B cell (primary cell): ENCODE results near the gene ASTL. TPM values are rescaled to one million over a fixed set of nuclear protein-coding genes. Genes with fewer than 3 reads are reported as not detected.
A peak's percentile ranks its signal among the peaks of the same experiment; 100 is the strongest.

Experiments
- ATAC-seq: fragments of 200-7000 bp; cut with Tn5 transposase; one replicate; pipeline ENCODE4 v1.10.0; 2021; ENCODE audit warnings: low read depth, mild to moderate bottlenecking, moderate number of reproducible peaks, moderate library complexity
- CTCF ChIA-PET: fragments of 350-600 bp; sonication (Branson Sonifier 250); formaldehyde crosslinking; loops from one replicate; lab custom pipeline; 2021; ENCODE audit warnings: antibody characterized with exemption, inconsistent platforms; lab: Charles Lee
- POLR2A ChIA-PET: fragments of 350-600 bp; sonication (Branson Sonifier 250); formaldehyde crosslinking; loops from one replicate; lab custom pipeline; 2021; ENCODE audit warnings: antibody characterized with exemption; lab: Charles Lee
- DNase-seq: peaks from one replicate; pipeline ENCODE4 v3.0.0; 2013
- H2AFZ ChIP-seq: 2 replicates; pipeline ENCODE4 v1.6.1; 2012; ENCODE audit warnings: mild to moderate bottlenecking, low read depth, low read length; ENCODE audit not compliant: insufficient read depth, poor library complexity, severe bottlenecking
- H3K27ac ChIP-seq, 2 donors: 1 replicate in 1 of 2; 2 replicates in 1 of 2; pipeline ENCODE4 v1.5.1; 2012 to 2013; ENCODE audit warnings: low read length in 2 of 2, mild to moderate bottlenecking in 2 of 2, moderate library complexity in 1 of 2
- H3K27me3 ChIP-seq, 4 experiments: fragments of 200-600 bp in 1 of 4; sonication (generic) in 1 of 4; replicated peaks in 1 of 4; 1 replicate in 2 of 4; 2 replicates in 2 of 4; pipeline versions ENCODE4 v1.6.1 to v1.7.0; 2013 to 2016; ENCODE audit warnings: low read length in 3 of 4, mild to moderate bottlenecking in 2 of 4, mixed read lengths in 1 of 4, moderate library complexity in 1 of 4; ENCODE audit not compliant: insufficient read depth in 4 of 4, control insufficient read depth in 3 of 4; ENCODE audit errors: control extremely low read depth in 1 of 4
- H3K36me3 ChIP-seq, 2 experiments: replicated peaks in 1 of 2; 1 replicate in 1 of 2; 2 replicates in 1 of 2; pipeline versions ENCODE4 v1.6.1 to v1.7.1; 2013; ENCODE audit warnings: low read length in 1 of 2; ENCODE audit not compliant: insufficient read depth in 2 of 2, control insufficient read depth in 1 of 2; ENCODE audit errors: control extremely low read depth in 1 of 2, extremely low read depth in 1 of 2
- H3K4me1 ChIP-seq, 2 donors: fragments of 200-600 bp in 1 of 2; sonication (generic) in 1 of 2; 1 replicate in 1 of 2; 2 replicates in 1 of 2; pipeline versions ENCODE4 v1.5.1 to v1.6.1; 2013 to 2017; ENCODE audit warnings: low read length in 2 of 2; ENCODE audit not compliant: control insufficient read depth in 2 of 2, insufficient read depth in 2 of 2
- H3K4me2 ChIP-seq: replicated peaks from 2 replicates; pipeline ENCODE3; 2012; ENCODE audit warnings: mild to moderate bottlenecking, low read depth, low read length; ENCODE audit not compliant: poor library complexity, severe bottlenecking
- H3K4me3 ChIP-seq, 5 experiments: fragments of 200-600 bp in 1 of 5; sonication (generic) in 1 of 5; 1 replicate in 3 of 5; 2 replicates in 2 of 5; pipeline versions ENCODE4 v1.5.1 to v1.7.0; 2011 to 2016; ENCODE audit warnings: low read length in 4 of 5, mild to moderate bottlenecking in 4 of 5, low read depth in 2 of 5, control low read depth in 1 of 5, moderate library complexity in 1 of 5; ENCODE audit not compliant: insufficient read depth in 1 of 5; ENCODE audit errors: control extremely low read depth in 1 of 5, extremely low read depth in 1 of 5
- H3K79me2 ChIP-seq: fragments of 200-600 bp; sonication (generic); one replicate; pipeline ENCODE4 v1.6.0; 2016; ENCODE audit warnings: low read length; ENCODE audit not compliant: control insufficient read depth, insufficient read depth
- H3K9ac ChIP-seq: fragments of 200-600 bp; sonication (generic); 2 replicates; pipeline ENCODE4 v1.6.1; 2017; ENCODE audit warnings: mild to moderate bottlenecking, low read length, moderate library complexity
- H3K9me3 ChIP-seq, 3 donors: one replicate each; pipeline versions ENCODE4 v1.6.1 to v1.7.1; 2013; ENCODE audit warnings: low read length in 2 of 3; ENCODE audit not compliant: control insufficient read depth in 2 of 3, insufficient read depth in 1 of 3; ENCODE audit errors: control extremely low read depth in 1 of 3
- H4K20me1 ChIP-seq: 2 replicates; pipeline ENCODE4 v1.6.0; 2012; ENCODE audit warnings: mild to moderate bottlenecking, low read length; ENCODE audit not compliant: insufficient read depth, control insufficient read depth, poor library complexity, severe bottlenecking
- H3K27ac Mint-ChIP-seq: one replicate; pipeline ENCODE4 v1.8.0; 2021; ENCODE audit warnings: mixed read lengths
- H3K27me3 Mint-ChIP-seq: one replicate; pipeline ENCODE4 v1.8.0; 2021; ENCODE audit warnings: mixed read lengths
- H3K4me1 Mint-ChIP-seq: one replicate; pipeline ENCODE4 v1.8.0; 2021; ENCODE audit warnings: mixed read lengths
- H3K4me3 Mint-ChIP-seq: one replicate; pipeline ENCODE4 v1.8.0; 2021; ENCODE audit warnings: mixed read lengths
- H3K9me3 Mint-ChIP-seq: one replicate; pipeline ENCODE4 v1.8.0; 2022; ENCODE audit warnings: mixed read lengths; ENCODE audit not compliant: insufficient read depth
- EZH2 ChIP-seq: IDR thresholded peaks from 2 replicates; pipeline ENCODE4 v1.6.1; 2012; ENCODE audit warnings: borderline replicate concordance, low read depth, mild to moderate bottlenecking, moderate library complexity, low read length; ENCODE audit not compliant: insufficient read depth, poor library complexity, severe bottlenecking
- WGBS: methylation state at CpG from one replicate; pipeline ENCODE4 v1.1.5; 2013; ENCODE audit warnings: missing lambda C conversion rate; ENCODE audit not compliant: insufficient coverage; 5-methylcytosine and 5-hydroxymethylcytosine counted together
- intact Hi-C: fragments of 100-400 bp; cut with micrococcal nuclease; formaldehyde crosslinking; loops from one replicate; pipeline ENCODE4 v1.10.0; 2022
- polyA plus RNA-seq: library from polyadenylated mRNA; depleted of rRNA; stranded (reverse); fragments of >200 nt; gene quantifications from 2 replicates; pipeline ENCODE4 v1.2.3, GENCODE V29; 2012
- total RNA-seq, 2 donors: library from RNA; stranded (reverse); fragments of 120-200 nt in 1 of 2; gene quantifications; 1 replicate in 1 of 2; 2 replicates in 1 of 2; pipeline versions ENCODE4 v1.2.3 to v1.2.4, GENCODE V29; 2013 to 2022
- TF ChIP-seq, protein P1 (sequence below): fragments of 200-600 bp; IDR thresholded peaks from one replicate; pipeline ENCODE4 v1.8.0; 2022; ENCODE audit warnings: antibody characterized with exemption, mild to moderate bottlenecking

Gene ASTL
- total and polyA plus RNA-seq, 2 donors (not counting 1 experiment from before 2014, with no cell fraction given): 0.15 to 0.59 TPM

DNA sequence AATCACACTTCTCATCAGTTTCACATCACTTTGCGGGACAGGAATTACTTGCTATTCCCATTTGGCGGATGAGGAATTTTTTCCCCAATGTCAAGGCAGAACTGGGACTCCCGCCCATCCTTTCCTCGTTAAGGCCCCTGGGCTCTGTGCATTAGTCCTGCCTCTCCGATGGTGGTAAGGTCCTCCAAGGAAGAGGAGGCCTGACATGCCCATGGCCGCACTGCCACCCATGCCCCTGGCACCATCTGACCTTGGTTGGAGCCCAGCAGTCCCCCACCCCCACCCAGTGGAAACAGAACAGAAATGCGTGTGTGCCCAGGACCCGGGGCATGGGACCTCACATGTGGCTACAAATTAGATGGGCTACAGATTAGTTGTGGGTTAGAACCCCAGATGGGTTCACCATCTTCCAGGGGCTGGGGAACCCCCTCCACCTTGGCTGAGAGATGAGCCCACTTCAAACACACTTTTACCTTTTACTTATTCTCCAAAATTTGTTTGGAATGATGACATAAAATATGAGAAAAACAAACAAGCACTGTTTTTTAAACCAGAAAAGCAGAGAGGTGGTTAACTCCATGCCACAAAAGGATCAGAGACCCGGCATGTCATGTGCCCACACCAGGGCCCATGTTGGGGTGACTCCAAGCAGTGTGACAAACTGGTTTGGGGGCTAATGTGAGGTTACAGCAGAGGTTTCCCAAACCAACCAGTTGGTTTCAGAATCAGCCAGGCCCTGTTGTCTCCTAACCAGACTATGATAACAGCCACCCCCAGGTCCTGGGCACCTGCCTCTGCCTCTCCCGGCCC, 17.9 kb upstream of the ASTL start:
- Mint-ChIP-seq H3K9me3 (peaks cover 2% of the 10 kb centered on the region), H3K4me1 (peaks cover 70% of the 10 kb centered on the region), H3K4me3 (peak overlapping the region; percentile 77), H3K27ac (peak overlapping the region; percentile 46), H3K27me3 (no peaks in the 10 kb centered on the region)
- no peak overlapping the region for H2AFZ ChIP-seq
- H3K4me1 ChIP-seq: peaks cover 50 to 55% of the 10 kb centered on the region in 2 donors
- peaks cover 0 to 5% (median 0%) of the 10 kb centered on the region in 3 donors for H3K9me3 ChIP-seq
- H3K9ac ChIP-seq: no peak overlapping the region
- intact Hi-C loops: loop anchor here (2.0 kb wide), 1 partner anchor 19 kb away; no protein-coding TSS in a partner anchor
- no peaks in the 10 kb centered on the region for H3K79me2 ChIP-seq
- H4K20me1 ChIP-seq: no peaks in the 10 kb centered on the region
- 73% methylated on average over 6 of the region's 10 CpGs for WGBS
- H3K27ac ChIP-seq: no peak overlapping the region
- TF ChIP-seq, protein P1, sequence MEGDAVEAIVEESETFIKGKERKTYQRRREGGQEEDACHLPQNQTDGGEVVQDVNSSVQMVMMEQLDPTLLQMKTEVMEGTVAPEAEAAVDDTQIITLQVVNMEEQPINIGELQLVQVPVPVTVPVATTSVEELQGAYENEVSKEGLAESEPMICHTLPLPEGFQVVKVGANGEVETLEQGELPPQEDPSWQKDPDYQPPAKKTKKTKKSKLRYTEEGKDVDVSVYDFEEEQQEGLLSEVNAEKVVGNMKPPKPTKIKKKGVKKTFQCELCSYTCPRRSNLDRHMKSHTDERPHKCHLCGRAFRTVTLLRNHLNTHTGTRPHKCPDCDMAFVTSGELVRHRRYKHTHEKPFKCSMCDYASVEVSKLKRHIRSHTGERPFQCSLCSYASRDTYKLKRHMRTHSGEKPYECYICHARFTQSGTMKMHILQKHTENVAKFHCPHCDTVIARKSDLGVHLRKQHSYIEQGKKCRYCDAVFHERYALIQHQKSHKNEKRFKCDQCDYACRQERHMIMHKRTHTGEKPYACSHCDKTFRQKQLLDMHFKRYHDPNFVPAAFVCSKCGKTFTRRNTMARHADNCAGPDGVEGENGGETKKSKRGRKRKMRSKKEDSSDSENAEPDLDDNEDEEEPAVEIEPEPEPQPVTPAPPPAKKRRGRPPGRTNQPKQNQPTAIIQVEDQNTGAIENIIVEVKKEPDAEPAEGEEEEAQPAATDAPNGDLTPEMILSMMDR: no peak
- no peak for TF ChIP-seq EZH2
- no peak overlapping the region for H3K4me3 ChIP-seq
- ChIA-PET POLR2A (interaction anchor here (3.0 to 4.2 kb wide), 2 partner anchors 10 to 17 kb away, joined by 8 to 47 read pairs; partner anchors contain the start of gene DUSP2), CTCF (interaction anchor here (1.0 to 23.6 kb wide), 7 partner anchors 8 to 109 kb away, joined by 3 to 1065 read pairs (median 18); partner anchors contain the start of genes ASTL and DUSP2)
- peak overlapping the region; percentile 69 for H3K4me2 ChIP-seq
- H3K27me3 ChIP-seq: no peaks in the 10 kb centered on the region
- ATAC-seq (no peak), DNase-seq (peak; percentile 24)
- no peaks in the 10 kb centered on the region for H3K36me3 ChIP-seq
